Neural cell (in vitro differentiated cells): ENCODE measurements around the gene GAD2. TPM values are rescaled to one million over a fixed set of nuclear protein-coding genes. Genes with fewer than 3 reads are reported as not detected.

Experiments
- H2AFZ ChIP-seq: fragments of 200-600, 300-800 bp; sonication (generic), shearing (Covaris generic); 2 replicates; pipeline ENCODE4 v1.6.0; 2014; ENCODE audit warnings: low read depth, mild to moderate bottlenecking, antibody characterized with exemption, low read length, moderate library complexity
- H3F3A ChIP-seq: fragments of 200-600 bp; shearing (Covaris generic); 2 replicates; pipeline ENCODE4 v1.6.1; 2016; ENCODE audit warnings: mild to moderate bottlenecking, moderate library complexity, mixed read lengths, antibody characterized with exemption, low read length; ENCODE audit not compliant: insufficient read depth, poor library complexity, severe bottlenecking
- H3K27ac ChIP-seq: fragments of 200-600, 300-800 bp; sonication (generic), shearing (Covaris generic); 2 replicates; pipeline ENCODE4 v1.5.1; 2014; ENCODE audit warnings: mild to moderate bottlenecking, low read length, moderate library complexity
- H3K27me3 ChIP-seq: fragments of 300-800, 200-600 bp; sonication (generic), shearing (Covaris generic); 2 replicates; pipeline ENCODE4 v1.6.0; 2014; ENCODE audit warnings: mild to moderate bottlenecking, low read depth, low read length, moderate library complexity; ENCODE audit not compliant: insufficient read depth
- H3K36me3 ChIP-seq: fragments of 300-800, 200-600 bp; sonication (generic), shearing (Covaris generic); 2 replicates; pipeline ENCODE4 v1.5.1; 2014; ENCODE audit warnings: mild to moderate bottlenecking, antibody characterized with exemption, low read length, moderate library complexity; ENCODE audit not compliant: insufficient read depth
- H3K4me2 ChIP-seq: fragments of 300-800, 200-600 bp; sonication (generic), shearing (Covaris generic); 2 replicates; pipeline ENCODE4 v1.6.0; 2014; ENCODE audit warnings: mild to moderate bottlenecking, low read length
- H3K4me3 ChIP-seq: fragments of 300-800, 200-600 bp; sonication (generic), shearing (Covaris generic); 2 replicates; pipeline ENCODE4 v1.5.1; 2014; ENCODE audit warnings: mild to moderate bottlenecking, low read length, moderate library complexity
- H3K79me2 ChIP-seq: fragments of 200-600 bp; shearing (Covaris generic); replicated peaks from 2 replicates; pipeline ENCODE4 v1.6.0; 2014; ENCODE audit warnings: mild to moderate bottlenecking, low read length, moderate library complexity; ENCODE audit not compliant: insufficient read depth
- H3K9ac ChIP-seq: fragments of 300-800, 200-600 bp; sonication (generic), shearing (Covaris generic); 2 replicates; pipeline ENCODE4 v1.6.1; 2016; ENCODE audit warnings: mild to moderate bottlenecking, low read length, mixed read lengths
- H3K9me2 ChIP-seq: fragments of 200-600 bp; shearing (Covaris generic); 2 replicates; pipeline ENCODE4 v1.6.1; 2016; ENCODE audit warnings: mild to moderate bottlenecking, low read length, mixed read lengths; ENCODE audit not compliant: insufficient read depth
- H3K9me3 ChIP-seq: fragments of 200-600, 300-800 bp; sonication (generic), shearing (Covaris generic); 2 replicates; pipeline ENCODE4 v1.6.1; 2016; ENCODE audit warnings: mild to moderate bottlenecking, mixed run types, low read length, moderate library complexity, mixed read lengths
- H4K20me1 ChIP-seq: fragments of 200-600 bp; shearing (Covaris generic); 2 replicates; pipeline ENCODE4 v1.6.1; 2016; ENCODE audit warnings: mild to moderate bottlenecking, mixed run types; ENCODE audit not compliant: insufficient read depth
- EP300 ChIP-seq: fragments of 450-650 bp; conservative IDR thresholded peaks from 2 replicates; pipeline ENCODE4 v1.6.1; 2014; ENCODE audit warnings: antibody characterized with exemption, mild to moderate bottlenecking, moderate library complexity; ENCODE audit not compliant: poor library complexity, severe bottlenecking
- EZH2 ChIP-seq: fragments of 200-600, 300-800 bp; shearing (Covaris generic), sonication (generic); IDR thresholded peaks from 2 replicates; pipeline ENCODE4 v1.6.1; 2014; ENCODE audit warnings: antibody characterized with exemption, low read length, borderline replicate concordance, mild to moderate bottlenecking; ENCODE audit not compliant: insufficient read depth, poor library complexity, severe bottlenecking
- MXI1 ChIP-seq: fragments of 450-650 bp; conservative IDR thresholded peaks from 2 replicates; pipeline ENCODE4 v1.6.1; 2014; ENCODE audit warnings: antibody characterized with exemption, mild to moderate bottlenecking; ENCODE audit not compliant: poor library complexity, severe bottlenecking
- POLR2AphosphoS5 ChIP-seq: IDR thresholded peaks from 2 replicates; pipeline ENCODE4 v1.6.1; 2012
- RAD21 ChIP-seq: fragments of 450-650 bp; conservative IDR thresholded peaks from 2 replicates; pipeline ENCODE4 v1.6.1; 2014; ENCODE audit warnings: antibody characterized with exemption, mild to moderate bottlenecking, moderate library complexity
- REST ChIP-seq: IDR thresholded peaks from 2 replicates; pipeline ENCODE4 v1.6.1; 2012; ENCODE audit warnings: borderline replicate concordance
- SMC3 ChIP-seq: fragments of 450-650 bp; conservative IDR thresholded peaks from 2 replicates; pipeline ENCODE4 v1.6.1; 2014; ENCODE audit warnings: antibody characterized with exemption, mild to moderate bottlenecking, moderate library complexity; ENCODE audit not compliant: poor library complexity
- TAF1 ChIP-seq: IDR thresholded peaks from 2 replicates; pipeline ENCODE4 v1.6.1; 2012; ENCODE audit warnings: low read depth
- polyA plus RNA-seq: library from polyadenylated mRNA; depleted of rRNA; stranded (reverse); fragments of >200 nt; gene quantifications from 2 replicates; pipeline ENCODE4 v1.2.3, GENCODE V29; 2014
- TF ChIP-seq, protein P1 (sequence below): fragments of 450-650 bp; IDR thresholded peaks from 2 replicates; pipeline ENCODE4 v1.5.1; 2014; ENCODE audit warnings: antibody characterized with exemption, mild to moderate bottlenecking, moderate library complexity; ENCODE audit not compliant: poor library complexity, severe bottlenecking

Gene GAD2
- polyA plus RNA-seq, 1 donor from 2014 or later: 192 TPM

- no peak overlapping the region for H2AFZ ChIP-seq
- no peak overlapping the region for H3K4me3 ChIP-seq
- H3K27me3 ChIP-seq: no peaks in the 10 kb centered on the region
- no peak overlapping the region for H3K27ac ChIP-seq
- no peaks in the 10 kb centered on the region for H3K36me3 ChIP-seq
- no peak overlapping the region for H3K4me2 ChIP-seq
- H3K79me2 ChIP-seq: no peaks in the 10 kb centered on the region
- no peaks in the 10 kb centered on the region for H3F3A ChIP-seq
- H3K9ac ChIP-seq: no peak overlapping the region
- H3K9me2 ChIP-seq: no peaks in the 10 kb centered on the region
- peaks cover 4% of the 10 kb centered on the region for H3K9me3 ChIP-seq
- no peak for TF ChIP-seq POLR2AphosphoS5
- no peak for TF ChIP-seq EZH2
- TF ChIP-seq MXI1: no peak
- TF ChIP-seq SMC3: no peak
- no peak for TF ChIP-seq REST
- no peak for TF ChIP-seq EP300
- TF ChIP-seq RAD21: no peak
- TF ChIP-seq, protein P1, sequence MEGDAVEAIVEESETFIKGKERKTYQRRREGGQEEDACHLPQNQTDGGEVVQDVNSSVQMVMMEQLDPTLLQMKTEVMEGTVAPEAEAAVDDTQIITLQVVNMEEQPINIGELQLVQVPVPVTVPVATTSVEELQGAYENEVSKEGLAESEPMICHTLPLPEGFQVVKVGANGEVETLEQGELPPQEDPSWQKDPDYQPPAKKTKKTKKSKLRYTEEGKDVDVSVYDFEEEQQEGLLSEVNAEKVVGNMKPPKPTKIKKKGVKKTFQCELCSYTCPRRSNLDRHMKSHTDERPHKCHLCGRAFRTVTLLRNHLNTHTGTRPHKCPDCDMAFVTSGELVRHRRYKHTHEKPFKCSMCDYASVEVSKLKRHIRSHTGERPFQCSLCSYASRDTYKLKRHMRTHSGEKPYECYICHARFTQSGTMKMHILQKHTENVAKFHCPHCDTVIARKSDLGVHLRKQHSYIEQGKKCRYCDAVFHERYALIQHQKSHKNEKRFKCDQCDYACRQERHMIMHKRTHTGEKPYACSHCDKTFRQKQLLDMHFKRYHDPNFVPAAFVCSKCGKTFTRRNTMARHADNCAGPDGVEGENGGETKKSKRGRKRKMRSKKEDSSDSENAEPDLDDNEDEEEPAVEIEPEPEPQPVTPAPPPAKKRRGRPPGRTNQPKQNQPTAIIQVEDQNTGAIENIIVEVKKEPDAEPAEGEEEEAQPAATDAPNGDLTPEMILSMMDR: no peak
- no peak for TF ChIP-seq TAF1
- no peaks in the 10 kb centered on the region for H4K20me1 ChIP-seq
Observed at GRCh38 chr10:26323219-26323618, 106.6 kb downstream of the GAD2 start.

DNA sequence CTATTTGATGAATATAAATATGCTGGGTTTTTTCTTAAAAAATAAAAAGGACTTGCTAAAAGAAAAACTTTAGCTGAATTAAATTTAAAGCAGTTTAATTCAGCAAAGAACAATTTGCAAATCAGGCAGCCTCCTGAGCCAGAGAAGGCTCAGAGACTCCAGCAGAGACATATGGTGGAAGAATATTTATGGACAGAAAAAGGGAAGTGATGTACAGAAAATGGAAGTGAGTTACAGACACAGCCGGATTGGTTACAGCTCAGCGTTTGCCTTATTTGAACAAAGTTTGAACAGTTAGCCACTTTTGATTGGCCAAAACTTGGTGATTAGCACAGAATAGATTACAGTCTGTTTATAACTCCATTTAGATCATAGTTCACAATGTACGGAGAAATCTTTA, 110.3 kb downstream of the GAD2 start:
- Histone ChIP-seq H3K36me3 (no peaks in the 10 kb centered on the region), H3K9me3 (peaks cover 4% of the 10 kb centered on the region), H3K4me3 (no peak overlapping the region), H3K9me2 (no peaks in the 10 kb centered on the region), H3K4me2 (no peak overlapping the region), H3F3A (no peaks in the 10 kb centered on the region), H4K20me1 (no peaks in the 10 kb centered on the region), H3K79me2 (no peaks in the 10 kb centered on the region), H3K9ac (no peak overlapping the region), H3K27ac (no peak overlapping the region), H2AFZ (no peak overlapping the region), H3K27me3 (no peaks in the 10 kb centered on the region)
- no peak for TF ChIP-seq EZH2
- no peak for TF ChIP-seq SMC3
- TF ChIP-seq POLR2AphosphoS5: no peak
- no peak for TF ChIP-seq RAD21

- Histone ChIP-seq H3K4me2 (no peak overlapping the region), H3K36me3 (no peaks in the 10 kb centered on the region), H3K9ac (no peak overlapping the region), H2AFZ (no peak overlapping the region), H3K27me3 (no peaks in the 10 kb centered on the region), H3K4me3 (no peak overlapping the region), H4K20me1 (no peaks in the 10 kb centered on the region), H3F3A (no peaks in the 10 kb centered on the region), H3K79me2 (no peaks in the 10 kb centered on the region), H3K9me2 (no peaks in the 10 kb centered on the region), H3K9me3 (peaks cover 4% of the 10 kb centered on the region), H3K27ac (no peak overlapping the region)
- no peak for TF ChIP-seq REST
- TF ChIP-seq, protein P1: no peak
- no peak for TF ChIP-seq TAF1
- TF ChIP-seq MXI1: no peak
- TF ChIP-seq POLR2AphosphoS5: no peak
- TF ChIP-seq EP300: no peak
- no peak for TF ChIP-seq EZH2
- no peak for TF ChIP-seq RAD21
- TF ChIP-seq SMC3: no peak
Observed at GRCh38 chr10:26327811-26328210, 111.2 kb downstream of the GAD2 start.
